Measurements from ENCODE around the gene PCNA.

DNA sequence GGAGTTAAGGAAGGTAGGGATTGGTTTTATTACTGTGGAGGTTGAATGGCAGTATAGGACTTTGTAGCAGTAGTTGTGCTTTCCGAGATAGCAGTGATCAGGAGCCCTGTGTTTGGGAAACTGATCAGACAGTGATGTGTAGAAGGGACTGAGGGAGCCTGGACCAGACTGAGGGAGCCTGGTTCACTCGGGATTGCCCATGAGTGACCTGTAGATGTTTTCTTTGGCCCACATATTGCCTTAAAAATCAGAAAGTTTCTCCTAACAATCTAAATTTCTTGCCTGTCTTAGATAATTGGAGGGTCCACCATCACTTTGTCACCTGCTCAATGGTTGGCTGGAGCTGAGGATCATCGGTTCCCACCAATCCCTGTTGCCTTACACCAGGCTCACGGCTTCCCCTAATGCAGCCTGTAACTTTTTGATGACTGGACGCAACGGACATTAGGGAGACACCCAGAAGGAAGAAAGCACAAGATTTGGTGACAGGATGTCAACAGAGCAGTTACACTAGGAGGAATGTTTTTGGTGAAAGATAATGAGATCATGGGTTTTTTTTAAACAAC lies 8.2 kb upstream of the PCNA start:
- TF ChIP-seq, protein P1, sequence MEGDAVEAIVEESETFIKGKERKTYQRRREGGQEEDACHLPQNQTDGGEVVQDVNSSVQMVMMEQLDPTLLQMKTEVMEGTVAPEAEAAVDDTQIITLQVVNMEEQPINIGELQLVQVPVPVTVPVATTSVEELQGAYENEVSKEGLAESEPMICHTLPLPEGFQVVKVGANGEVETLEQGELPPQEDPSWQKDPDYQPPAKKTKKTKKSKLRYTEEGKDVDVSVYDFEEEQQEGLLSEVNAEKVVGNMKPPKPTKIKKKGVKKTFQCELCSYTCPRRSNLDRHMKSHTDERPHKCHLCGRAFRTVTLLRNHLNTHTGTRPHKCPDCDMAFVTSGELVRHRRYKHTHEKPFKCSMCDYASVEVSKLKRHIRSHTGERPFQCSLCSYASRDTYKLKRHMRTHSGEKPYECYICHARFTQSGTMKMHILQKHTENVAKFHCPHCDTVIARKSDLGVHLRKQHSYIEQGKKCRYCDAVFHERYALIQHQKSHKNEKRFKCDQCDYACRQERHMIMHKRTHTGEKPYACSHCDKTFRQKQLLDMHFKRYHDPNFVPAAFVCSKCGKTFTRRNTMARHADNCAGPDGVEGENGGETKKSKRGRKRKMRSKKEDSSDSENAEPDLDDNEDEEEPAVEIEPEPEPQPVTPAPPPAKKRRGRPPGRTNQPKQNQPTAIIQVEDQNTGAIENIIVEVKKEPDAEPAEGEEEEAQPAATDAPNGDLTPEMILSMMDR (conservative IDR thresholded peaks at IDR 0.05 in 1 of 2, IDR thresholded peaks at IDR 0.05 in 1 of 2; ENCODE audit: low read depth in 1 of 2, low read length in 2 of 2) = no peak
- TF ChIP-seq EZH2 (IDR thresholded peaks at IDR 0.05; ENCODE audit: low read length, missing control alignments) = no peak
